Stimulated activated naive CD8-positive, alpha-beta T cell treated with anti-CD3 and anti-CD28 coated beads, Interleukin-15, amount 100 ng/mL, for 72 hours (primary cell): ENCODE results near the gene CREB3.

ENCODE experiments used
- ATAC-seq: fragments of 150-1000 bp; cut with Tn5 transposase; 2 replicates; pipeline ENCODE4 v1.10.0; 2021; ENCODE audit warnings: mild to moderate bottlenecking, moderate library complexity
- DNase-seq, 2 donors: peaks; one replicate each; pipeline ENCODE4 v3.0.0; 2021 to 2022
- H3K27ac Mint-ChIP-seq, 2 donors: one replicate each; pipeline ENCODE4 v1.8.0; 2022; ENCODE audit warnings: mild to moderate bottlenecking in 2 of 2, mixed read lengths in 2 of 2, moderate library complexity in 2 of 2
- H3K27me3 Mint-ChIP-seq: one replicate; pipeline ENCODE4 v1.8.0; 2022; ENCODE audit warnings: mixed read lengths
- H3K4me1 Mint-ChIP-seq: one replicate; pipeline ENCODE4 v1.8.0; 2022; ENCODE audit warnings: mild to moderate bottlenecking, mixed read lengths
- H3K4me3 Mint-ChIP-seq, 2 donors: one replicate each; pipeline ENCODE4 v1.8.0; 2022; ENCODE audit warnings: mild to moderate bottlenecking in 2 of 2, mixed read lengths in 2 of 2, moderate library complexity in 1 of 2
- H3K9me3 Mint-ChIP-seq, 2 donors: one replicate each; pipeline ENCODE4 v1.8.0; 2022; ENCODE audit warnings: mixed read lengths in 2 of 2

CREB3 gene

DNA sequence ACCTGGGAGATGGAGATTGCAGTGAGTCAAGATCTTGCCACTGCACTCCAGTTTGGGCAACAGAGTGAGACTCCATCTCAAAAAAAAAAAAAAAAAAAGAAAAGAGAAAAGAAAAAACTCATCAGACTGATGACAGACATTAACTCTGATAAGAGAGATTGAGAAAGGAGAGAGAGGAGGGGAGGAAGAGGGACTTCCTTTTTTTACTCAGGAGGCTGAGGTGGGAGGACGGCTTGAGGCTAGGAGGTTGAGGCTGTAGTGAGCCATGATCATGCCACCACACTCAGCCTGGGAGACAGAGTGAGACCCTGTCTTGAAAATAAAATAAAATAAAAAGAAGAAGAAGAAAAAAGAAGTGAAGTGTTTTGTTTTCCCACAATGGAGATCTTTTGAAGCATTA is 31.3 kb downstream of the CREB3 start:
- no peaks in the 10 kb centered on the region for H3K9me3 Mint-ChIP-seq
- peaks cover 11% of the 10 kb centered on the region for H3K4me1 Mint-ChIP-seq
- ATAC-seq (no peak), DNase-seq (no peak)
- no peaks in the 10 kb centered on the region for H3K27me3 Mint-ChIP-seq
- no peak overlapping the region for H3K4me3 Mint-ChIP-seq
- H3K27ac Mint-ChIP-seq, result no peak overlapping the region

DNA sequence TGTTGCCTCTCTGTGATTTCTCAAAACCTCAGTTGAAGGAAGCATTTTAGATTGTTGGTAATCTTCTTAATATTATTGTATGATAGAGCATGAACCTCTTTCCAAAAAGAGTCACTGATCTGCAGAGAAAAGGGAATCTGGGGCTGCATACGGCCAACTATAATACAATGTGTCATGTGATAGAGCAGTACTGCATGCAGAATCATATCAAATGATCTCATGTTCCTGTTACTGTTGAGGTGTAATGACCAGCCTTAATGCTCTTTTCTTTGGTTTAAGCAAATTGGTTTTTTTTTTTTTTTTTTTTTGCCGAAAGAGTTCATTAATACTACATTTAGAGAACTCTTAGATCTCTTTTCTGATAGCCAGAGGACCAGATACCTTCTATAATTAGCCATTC is 34.5 kb downstream of the CREB3 start:
- Mint-ChIP-seq H3K4me3 (no peak overlapping the region), H3K4me1 (no peaks in the 10 kb centered on the region), H3K27ac (no peak overlapping the region), H3K9me3 (no peaks in the 10 kb centered on the region), H3K27me3 (no peaks in the 10 kb centered on the region)
- ATAC-seq (no peak), DNase-seq (no peak)

DNA sequence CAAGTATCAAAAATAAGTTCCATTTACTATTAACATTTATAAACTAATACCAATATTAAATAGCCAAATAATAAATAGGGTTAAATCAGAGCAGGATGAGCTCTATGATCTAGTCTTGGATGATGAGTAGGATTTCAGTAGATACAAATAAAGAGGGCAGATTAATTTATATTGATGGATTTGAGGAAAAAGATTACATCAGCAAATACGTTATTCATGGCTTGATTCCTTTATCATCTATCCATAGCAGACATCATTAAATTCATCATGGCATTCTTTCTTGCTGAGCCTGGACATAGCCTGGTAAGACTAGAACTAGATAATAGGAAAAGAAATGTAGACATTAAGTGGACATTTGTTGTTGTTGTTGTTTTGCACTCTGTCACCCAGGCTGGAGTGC is 35.0 kb downstream of the CREB3 start:
- H3K27ac Mint-ChIP-seq, result no peak overlapping the region
- no peak overlapping the region for H3K4me3 Mint-ChIP-seq
- H3K9me3 Mint-ChIP-seq, result no peaks in the 10 kb centered on the region
- no peaks in the 10 kb centered on the region for H3K4me1 Mint-ChIP-seq
- no peaks in the 10 kb centered on the region for H3K27me3 Mint-ChIP-seq
- DNase-seq (no peak), ATAC-seq (no peak)

DNA sequence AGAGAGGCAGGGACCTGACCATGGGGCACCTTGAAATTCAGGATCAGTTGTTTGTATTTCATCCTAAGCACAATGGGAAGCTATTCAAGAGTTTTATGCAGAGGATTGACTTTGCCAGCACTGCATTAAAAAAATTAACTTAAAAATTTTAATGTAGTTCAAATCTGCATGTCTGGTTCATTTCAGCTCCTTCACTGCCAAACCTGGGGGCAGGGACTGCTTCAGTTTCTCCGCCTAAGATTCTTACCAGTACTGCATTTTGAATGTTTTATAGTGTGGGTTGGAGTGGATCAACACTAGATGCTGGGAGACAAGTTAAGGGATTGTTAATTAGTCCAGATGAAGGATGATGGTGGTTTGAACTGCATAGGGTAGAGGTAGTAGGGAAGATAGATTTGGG is 37.3 kb downstream of the CREB3 start:
- ATAC-seq, result no peak
- no peak for DNase-seq
- no peaks in the 10 kb centered on the region for H3K27me3 Mint-ChIP-seq
- no peaks in the 10 kb centered on the region for H3K4me1 Mint-ChIP-seq
- no peak overlapping the region for H3K27ac Mint-ChIP-seq
- no peaks in the 10 kb centered on the region for H3K9me3 Mint-ChIP-seq
- no peak overlapping the region for H3K4me3 Mint-ChIP-seq

DNA sequence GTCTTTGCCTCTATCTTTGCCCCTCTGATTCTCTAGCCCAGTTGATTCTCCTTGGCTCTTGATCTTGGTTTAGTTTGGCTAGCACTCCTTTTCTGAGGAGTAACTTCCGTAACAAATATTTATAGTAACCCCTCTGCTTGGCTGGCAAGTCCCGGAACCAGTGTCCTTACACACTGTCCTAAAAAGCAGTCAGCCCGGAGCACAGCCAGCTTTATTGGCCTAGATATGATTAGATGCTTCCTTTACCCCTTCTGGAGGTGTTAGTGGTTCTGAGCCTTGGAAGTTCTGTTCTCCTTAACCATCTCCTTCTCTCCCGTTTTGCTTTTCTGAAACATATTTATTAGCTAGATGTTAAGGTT is 38.6 kb downstream of the CREB3 start:
- ATAC-seq (no peak), DNase-seq (no peak)
- H3K27me3 Mint-ChIP-seq, result no peaks in the 10 kb centered on the region
- no peaks in the 10 kb centered on the region for H3K4me1 Mint-ChIP-seq
- H3K4me3 Mint-ChIP-seq, result no peak overlapping the region
- no peaks in the 10 kb centered on the region for H3K9me3 Mint-ChIP-seq
- no peak overlapping the region for H3K27ac Mint-ChIP-seq

DNA sequence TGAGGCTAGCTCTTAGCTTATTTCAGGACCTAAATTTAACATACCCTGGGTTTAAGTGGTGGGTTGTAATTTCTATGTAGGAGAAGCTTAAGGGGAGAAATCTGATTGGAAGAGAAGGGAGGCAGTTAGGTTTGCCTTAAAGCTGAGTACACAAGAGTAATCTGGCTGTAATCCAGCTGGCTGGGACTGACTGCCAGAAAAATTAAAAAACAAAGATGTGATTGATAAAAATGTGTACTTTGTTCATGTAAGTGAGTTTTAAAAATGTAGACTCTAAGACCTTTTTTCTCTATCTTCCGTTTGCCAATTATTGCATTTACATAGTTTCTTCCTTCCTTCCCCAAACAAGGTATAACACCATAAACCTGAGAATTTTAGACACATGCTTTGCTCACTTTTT is 39.1 kb downstream of the CREB3 start:
- ATAC-seq, result no peak
- H3K4me3 Mint-ChIP-seq, result no peak overlapping the region
- DNase-seq, result no peak
- H3K9me3 Mint-ChIP-seq, result no peaks in the 10 kb centered on the region
- no peaks in the 10 kb centered on the region for H3K27me3 Mint-ChIP-seq
- H3K27ac Mint-ChIP-seq, result no peak overlapping the region
- H3K4me1 Mint-ChIP-seq, result no peaks in the 10 kb centered on the region

DNA sequence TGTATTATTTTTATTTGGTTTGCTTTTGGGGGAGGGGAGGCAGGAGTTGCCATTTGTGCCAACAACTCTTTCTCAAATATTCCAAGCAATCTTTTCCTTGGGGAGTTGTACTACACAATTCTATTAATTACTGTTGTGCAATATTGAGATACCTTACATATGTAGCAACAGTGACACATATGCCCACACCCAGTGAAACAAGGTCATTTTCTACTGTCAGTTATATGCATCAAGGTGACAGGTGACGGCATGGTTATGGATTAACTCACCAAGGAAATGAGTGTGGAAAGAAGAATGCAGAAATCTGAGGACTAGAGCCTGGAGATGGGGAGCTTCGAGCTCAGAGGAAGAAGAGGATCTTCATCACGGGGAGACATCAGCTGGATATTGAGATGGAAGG is 39.5 kb downstream of the CREB3 start:
- no peaks in the 10 kb centered on the region for H3K9me3 Mint-ChIP-seq
- ATAC-seq (no peak), DNase-seq (no peak)
- H3K27ac Mint-ChIP-seq, result no peak overlapping the region
- H3K27me3 Mint-ChIP-seq, result no peaks in the 10 kb centered on the region
- no peak overlapping the region for H3K4me3 Mint-ChIP-seq
- no peaks in the 10 kb centered on the region for H3K4me1 Mint-ChIP-seq

DNA sequence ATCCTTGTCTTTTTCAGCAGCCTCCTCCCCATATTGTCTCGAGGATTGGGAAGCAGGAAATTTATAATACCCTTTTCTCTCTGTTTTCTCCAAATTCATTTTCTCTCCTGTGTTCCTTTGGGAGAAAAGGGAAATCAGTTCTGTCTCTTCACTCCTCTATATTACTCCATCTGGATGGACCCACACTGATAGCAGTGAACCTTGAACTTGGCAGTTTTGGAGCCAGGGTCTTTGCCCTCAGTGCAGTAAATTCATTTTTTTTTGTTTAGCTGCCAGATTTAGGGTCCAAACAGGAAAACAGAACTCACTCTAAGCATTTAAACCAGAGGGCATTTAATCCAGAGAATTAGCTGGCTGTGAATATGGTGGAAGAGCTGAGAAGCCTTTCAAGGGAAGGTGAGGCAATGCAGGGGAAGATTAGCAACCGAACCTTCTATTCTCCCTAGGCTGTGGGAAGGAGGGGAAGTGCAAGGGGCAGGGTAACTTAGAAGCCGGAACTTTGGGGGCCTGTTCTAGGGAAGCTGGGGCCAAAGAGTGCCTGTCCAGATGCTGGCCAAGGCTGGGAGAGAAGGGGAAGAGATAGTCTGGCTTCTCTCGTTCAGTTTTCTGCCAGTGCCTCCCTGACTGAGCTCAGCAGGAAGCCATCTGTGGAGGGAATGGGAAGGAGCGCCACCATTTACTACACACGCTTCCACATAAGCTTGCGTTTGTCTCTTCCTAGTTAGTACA is 42.6 kb downstream of the CREB3 start:
- Mint-ChIP-seq H3K27ac (no peak overlapping the region), H3K27me3 (no peaks in the 10 kb centered on the region), H3K4me1 (no peaks in the 10 kb centered on the region), H3K4me3 (no peak overlapping the region), H3K9me3 (no peaks in the 10 kb centered on the region)
- DNase-seq, result no peak
- ATAC-seq, result no peak

DNA sequence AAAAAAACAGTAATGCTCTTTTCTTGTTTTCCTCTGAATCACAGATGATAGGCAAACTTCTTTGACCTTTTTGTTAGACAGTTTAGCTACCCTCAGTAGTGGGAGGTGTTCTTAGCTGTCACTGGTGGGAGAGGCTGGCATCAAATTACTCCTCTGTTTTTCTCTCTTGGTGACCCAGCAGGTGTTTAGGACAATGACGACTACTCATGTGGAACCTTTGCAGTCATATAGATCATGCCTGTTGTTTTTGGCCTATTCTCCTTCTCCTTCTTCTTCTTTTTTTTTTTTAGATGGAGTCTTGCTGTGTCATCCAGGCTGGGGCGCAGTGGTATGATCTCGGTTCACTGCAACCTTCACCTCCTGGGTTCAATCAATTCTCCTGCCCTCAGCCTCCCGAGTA is 43.6 kb downstream of the CREB3 start:
- Mint-ChIP-seq H3K4me1 (no peaks in the 10 kb centered on the region), H3K4me3 (no peak overlapping the region), H3K9me3 (no peaks in the 10 kb centered on the region), H3K27me3 (no peaks in the 10 kb centered on the region), H3K27ac (no peak overlapping the region)
- DNase-seq, result no peak
- ATAC-seq, result no peak

DNA sequence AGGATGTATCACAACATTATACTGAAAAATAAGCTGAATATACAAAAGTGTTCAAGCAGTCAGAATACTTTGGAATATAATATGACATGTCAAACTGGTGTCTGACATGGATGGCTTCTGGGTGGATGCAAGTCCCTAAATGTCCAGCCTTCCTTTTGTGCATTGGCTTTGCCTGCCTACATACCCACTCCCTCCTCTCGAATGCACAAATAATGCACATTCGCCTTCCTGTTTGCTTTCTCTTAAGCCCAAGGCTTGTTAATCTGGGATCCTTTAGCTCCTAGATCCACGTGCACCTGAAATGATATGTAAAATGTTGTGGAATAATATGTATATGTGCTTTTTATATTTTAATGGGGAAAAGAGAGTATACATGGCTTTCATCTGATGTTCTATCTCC is 46.0 kb downstream of the CREB3 start:
- no peak for ATAC-seq
- Mint-ChIP-seq H3K9me3 (no peaks in the 10 kb centered on the region), H3K4me1 (no peaks in the 10 kb centered on the region), H3K27ac (no peak overlapping the region), H3K4me3 (no peak overlapping the region), H3K27me3 (no peaks in the 10 kb centered on the region)
- no peak for DNase-seq

DNA sequence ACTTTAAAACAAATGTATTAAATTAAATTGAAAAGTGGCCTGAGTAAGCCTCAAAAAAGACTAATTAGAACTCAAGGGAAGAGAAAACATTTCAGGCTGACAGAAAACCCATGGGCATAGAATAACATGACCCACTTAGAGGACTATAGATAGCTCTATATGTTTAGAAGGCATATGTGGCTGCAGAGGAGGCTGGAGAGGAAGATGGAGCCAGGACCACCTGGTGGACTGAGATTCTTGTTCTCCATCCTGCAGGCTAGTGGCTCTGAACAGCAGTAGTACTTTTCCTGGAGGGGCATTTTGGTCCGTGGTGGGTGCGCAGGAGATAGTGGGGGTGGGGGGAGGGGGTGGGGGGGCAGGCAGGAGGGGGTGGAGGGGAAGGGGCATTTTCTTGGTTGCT is 48.6 kb downstream of the CREB3 start:
- H3K9me3 Mint-ChIP-seq, result no peaks in the 10 kb centered on the region
- H3K27ac Mint-ChIP-seq, result no peak overlapping the region
- H3K4me3 Mint-ChIP-seq, result no peak overlapping the region
- no peak for ATAC-seq
- no peaks in the 10 kb centered on the region for H3K4me1 Mint-ChIP-seq
- no peaks in the 10 kb centered on the region for H3K27me3 Mint-ChIP-seq
- no peak for DNase-seq

DNA sequence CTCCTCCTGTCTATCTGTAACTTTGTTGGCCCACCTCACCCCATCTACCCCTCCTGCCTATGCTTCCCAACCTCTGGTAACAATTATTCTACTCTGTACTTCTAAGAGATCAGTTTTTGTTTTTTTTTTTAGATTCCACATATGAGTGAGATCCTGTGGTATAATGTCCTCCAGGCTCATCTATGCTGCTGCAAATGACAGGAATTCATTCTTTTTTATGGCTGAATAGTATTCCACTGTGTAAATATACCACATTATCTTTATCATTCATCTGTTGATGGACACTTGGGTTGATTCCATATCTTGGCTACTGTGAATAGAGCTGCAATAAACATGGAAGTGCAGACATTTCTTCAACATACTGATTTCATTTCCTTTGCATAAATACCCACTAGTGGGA is 51.0 kb downstream of the CREB3 start:
- Mint-ChIP-seq H3K4me1 (no peaks in the 10 kb centered on the region), H3K27me3 (no peaks in the 10 kb centered on the region), H3K4me3 (no peak overlapping the region), H3K9me3 (no peaks in the 10 kb centered on the region), H3K27ac (no peak overlapping the region)
- ATAC-seq (no peak), DNase-seq (no peak)
